ENCODE results near the gene AK6.
"Not testable (repeated sequence)": the region's sequence is repeated elsewhere in the genome, so short reads cannot be mapped to it uniquely, and the experiment has no call there.

DNA sequence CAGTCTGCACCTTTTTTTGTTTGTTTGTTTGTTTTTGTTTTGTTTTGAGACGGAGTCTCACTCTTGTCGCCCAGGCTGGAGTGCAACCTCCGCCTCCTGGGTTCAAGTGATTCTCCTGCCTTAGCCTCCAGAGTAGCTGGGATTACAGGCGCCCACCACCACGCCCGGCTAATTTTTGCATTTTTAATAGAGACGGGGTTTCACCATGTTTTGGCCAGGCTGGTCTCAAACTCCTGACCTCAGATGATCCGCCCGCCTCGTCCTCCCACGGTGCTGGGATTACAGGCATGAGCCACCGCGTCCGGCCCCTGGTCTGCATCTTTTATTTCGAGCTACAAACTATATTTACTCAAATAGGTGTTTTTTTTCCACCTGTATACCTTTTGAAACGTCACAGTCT, 1.0 kb upstream of the AK6 start:
- not testable (repeated sequence) for TF ChIP-seq ZFX (IDR thresholded peaks at IDR 0.05)
- TF ChIP-seq, protein P1, sequence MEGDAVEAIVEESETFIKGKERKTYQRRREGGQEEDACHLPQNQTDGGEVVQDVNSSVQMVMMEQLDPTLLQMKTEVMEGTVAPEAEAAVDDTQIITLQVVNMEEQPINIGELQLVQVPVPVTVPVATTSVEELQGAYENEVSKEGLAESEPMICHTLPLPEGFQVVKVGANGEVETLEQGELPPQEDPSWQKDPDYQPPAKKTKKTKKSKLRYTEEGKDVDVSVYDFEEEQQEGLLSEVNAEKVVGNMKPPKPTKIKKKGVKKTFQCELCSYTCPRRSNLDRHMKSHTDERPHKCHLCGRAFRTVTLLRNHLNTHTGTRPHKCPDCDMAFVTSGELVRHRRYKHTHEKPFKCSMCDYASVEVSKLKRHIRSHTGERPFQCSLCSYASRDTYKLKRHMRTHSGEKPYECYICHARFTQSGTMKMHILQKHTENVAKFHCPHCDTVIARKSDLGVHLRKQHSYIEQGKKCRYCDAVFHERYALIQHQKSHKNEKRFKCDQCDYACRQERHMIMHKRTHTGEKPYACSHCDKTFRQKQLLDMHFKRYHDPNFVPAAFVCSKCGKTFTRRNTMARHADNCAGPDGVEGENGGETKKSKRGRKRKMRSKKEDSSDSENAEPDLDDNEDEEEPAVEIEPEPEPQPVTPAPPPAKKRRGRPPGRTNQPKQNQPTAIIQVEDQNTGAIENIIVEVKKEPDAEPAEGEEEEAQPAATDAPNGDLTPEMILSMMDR (conservative IDR thresholded peaks at IDR 0.05) = not testable (repeated sequence)
